Esophagus squamous epithelium (tissue), 4 donors: ENCODE data around the gene FAM107B.

Experiments
- POLR2A ChIP-seq, 4 donors: fragments of 450-650 bp; IDR thresholded peaks; one replicate each; pipeline ENCODE4 v1.6.1; 2017; ENCODE audit warnings: antibody characterized with exemption in 4 of 4, mild to moderate bottlenecking in 4 of 4, moderate library complexity in 3 of 4
- TF ChIP-seq, protein P1 (sequence below), 6 experiments: fragments of 450-650 bp in 4 of 6; fragments of 200-600 bp in 2 of 6; sonication (generic) in 2 of 6; IDR thresholded peaks; one replicate each; pipeline ENCODE4 v1.5.1; 2016 to 2019; ENCODE audit warnings: antibody characterized with exemption in 6 of 6, mild to moderate bottlenecking in 4 of 6, moderate library complexity in 4 of 6

DNA sequence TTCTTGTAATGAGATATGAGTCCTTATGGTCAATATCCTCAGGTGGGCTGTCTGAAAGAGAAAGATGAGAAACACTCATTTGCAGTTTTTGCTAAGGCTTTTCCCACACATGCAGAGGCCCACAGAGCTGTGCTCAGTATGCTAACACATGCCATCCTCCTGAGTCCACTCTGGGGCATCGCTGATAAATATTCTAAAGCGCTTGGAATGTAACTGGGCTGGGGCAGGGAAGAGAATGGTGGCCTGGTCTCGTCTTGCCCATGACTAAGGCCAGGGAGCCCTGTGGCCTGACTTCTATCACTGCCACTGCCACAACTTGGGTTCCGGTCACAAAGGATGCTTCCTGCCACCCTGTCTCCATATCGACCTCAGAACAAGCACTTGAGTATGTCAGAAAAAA is 244.2 kb downstream of the FAM107B start:
- TF ChIP-seq, protein P1, sequence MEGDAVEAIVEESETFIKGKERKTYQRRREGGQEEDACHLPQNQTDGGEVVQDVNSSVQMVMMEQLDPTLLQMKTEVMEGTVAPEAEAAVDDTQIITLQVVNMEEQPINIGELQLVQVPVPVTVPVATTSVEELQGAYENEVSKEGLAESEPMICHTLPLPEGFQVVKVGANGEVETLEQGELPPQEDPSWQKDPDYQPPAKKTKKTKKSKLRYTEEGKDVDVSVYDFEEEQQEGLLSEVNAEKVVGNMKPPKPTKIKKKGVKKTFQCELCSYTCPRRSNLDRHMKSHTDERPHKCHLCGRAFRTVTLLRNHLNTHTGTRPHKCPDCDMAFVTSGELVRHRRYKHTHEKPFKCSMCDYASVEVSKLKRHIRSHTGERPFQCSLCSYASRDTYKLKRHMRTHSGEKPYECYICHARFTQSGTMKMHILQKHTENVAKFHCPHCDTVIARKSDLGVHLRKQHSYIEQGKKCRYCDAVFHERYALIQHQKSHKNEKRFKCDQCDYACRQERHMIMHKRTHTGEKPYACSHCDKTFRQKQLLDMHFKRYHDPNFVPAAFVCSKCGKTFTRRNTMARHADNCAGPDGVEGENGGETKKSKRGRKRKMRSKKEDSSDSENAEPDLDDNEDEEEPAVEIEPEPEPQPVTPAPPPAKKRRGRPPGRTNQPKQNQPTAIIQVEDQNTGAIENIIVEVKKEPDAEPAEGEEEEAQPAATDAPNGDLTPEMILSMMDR (IDR thresholded peaks at IDR 0.05), result no peak
- TF ChIP-seq POLR2A (IDR thresholded peaks at IDR 0.05), result no peak
